B cell (primary cell): Measurements from ENCODE around the gene RAB28. TPM values are rescaled to one million over a fixed set of nuclear protein-coding genes. Genes with fewer than 3 reads are reported as not detected.

Source experiments
- ATAC-seq: fragments of 200-7000 bp; cut with Tn5 transposase; one replicate; pipeline ENCODE4 v1.10.0; 2021; ENCODE audit warnings: low read depth, mild to moderate bottlenecking, moderate number of reproducible peaks, moderate library complexity
- CTCF ChIA-PET: fragments of 350-600 bp; sonication (Branson Sonifier 250); formaldehyde crosslinking; loops from one replicate; lab custom pipeline; 2021; ENCODE audit warnings: antibody characterized with exemption, inconsistent platforms; lab: Charles Lee
- POLR2A ChIA-PET: fragments of 350-600 bp; sonication (Branson Sonifier 250); formaldehyde crosslinking; loops from one replicate; lab custom pipeline; 2021; ENCODE audit warnings: antibody characterized with exemption; lab: Charles Lee
- DNase-seq: peaks from one replicate; pipeline ENCODE4 v3.0.0; 2013
- H2AFZ ChIP-seq: 2 replicates; pipeline ENCODE4 v1.6.1; 2012; ENCODE audit warnings: mild to moderate bottlenecking, low read depth, low read length; ENCODE audit not compliant: insufficient read depth, poor library complexity, severe bottlenecking
- H3K27ac ChIP-seq, 2 donors: 1 replicate in 1 of 2; 2 replicates in 1 of 2; pipeline ENCODE4 v1.5.1; 2012 to 2013; ENCODE audit warnings: low read length in 2 of 2, mild to moderate bottlenecking in 2 of 2, moderate library complexity in 1 of 2
- H3K27me3 ChIP-seq, 4 experiments: fragments of 200-600 bp in 1 of 4; sonication (generic) in 1 of 4; replicated peaks in 1 of 4; 1 replicate in 2 of 4; 2 replicates in 2 of 4; pipeline versions ENCODE4 v1.6.1 to v1.7.0; 2013 to 2016; ENCODE audit warnings: low read length in 3 of 4, mild to moderate bottlenecking in 2 of 4, mixed read lengths in 1 of 4, moderate library complexity in 1 of 4; ENCODE audit not compliant: insufficient read depth in 4 of 4, control insufficient read depth in 3 of 4; ENCODE audit errors: control extremely low read depth in 1 of 4
- H3K36me3 ChIP-seq, 2 experiments: replicated peaks in 1 of 2; 1 replicate in 1 of 2; 2 replicates in 1 of 2; pipeline versions ENCODE4 v1.6.1 to v1.7.1; 2013; ENCODE audit warnings: low read length in 1 of 2; ENCODE audit not compliant: insufficient read depth in 2 of 2, control insufficient read depth in 1 of 2; ENCODE audit errors: control extremely low read depth in 1 of 2, extremely low read depth in 1 of 2
- H3K4me1 ChIP-seq, 2 donors: fragments of 200-600 bp in 1 of 2; sonication (generic) in 1 of 2; 1 replicate in 1 of 2; 2 replicates in 1 of 2; pipeline versions ENCODE4 v1.5.1 to v1.6.1; 2013 to 2017; ENCODE audit warnings: low read length in 2 of 2; ENCODE audit not compliant: control insufficient read depth in 2 of 2, insufficient read depth in 2 of 2
- H3K4me2 ChIP-seq: replicated peaks from 2 replicates; pipeline ENCODE3; 2012; ENCODE audit warnings: mild to moderate bottlenecking, low read depth, low read length; ENCODE audit not compliant: poor library complexity, severe bottlenecking
- H3K4me3 ChIP-seq, 5 experiments: fragments of 200-600 bp in 1 of 5; sonication (generic) in 1 of 5; 1 replicate in 3 of 5; 2 replicates in 2 of 5; pipeline versions ENCODE4 v1.5.1 to v1.7.0; 2011 to 2016; ENCODE audit warnings: low read length in 4 of 5, mild to moderate bottlenecking in 4 of 5, low read depth in 2 of 5, control low read depth in 1 of 5, moderate library complexity in 1 of 5; ENCODE audit not compliant: insufficient read depth in 1 of 5; ENCODE audit errors: control extremely low read depth in 1 of 5, extremely low read depth in 1 of 5
- H3K79me2 ChIP-seq: fragments of 200-600 bp; sonication (generic); one replicate; pipeline ENCODE4 v1.6.0; 2016; ENCODE audit warnings: low read length; ENCODE audit not compliant: control insufficient read depth, insufficient read depth
- H3K9ac ChIP-seq: fragments of 200-600 bp; sonication (generic); 2 replicates; pipeline ENCODE4 v1.6.1; 2017; ENCODE audit warnings: mild to moderate bottlenecking, low read length, moderate library complexity
- H3K9me3 ChIP-seq, 3 donors: one replicate each; pipeline versions ENCODE4 v1.6.1 to v1.7.1; 2013; ENCODE audit warnings: low read length in 2 of 3; ENCODE audit not compliant: control insufficient read depth in 2 of 3, insufficient read depth in 1 of 3; ENCODE audit errors: control extremely low read depth in 1 of 3
- H4K20me1 ChIP-seq: 2 replicates; pipeline ENCODE4 v1.6.0; 2012; ENCODE audit warnings: mild to moderate bottlenecking, low read length; ENCODE audit not compliant: insufficient read depth, control insufficient read depth, poor library complexity, severe bottlenecking
- H3K27ac Mint-ChIP-seq: one replicate; pipeline ENCODE4 v1.8.0; 2021; ENCODE audit warnings: mixed read lengths
- H3K27me3 Mint-ChIP-seq: one replicate; pipeline ENCODE4 v1.8.0; 2021; ENCODE audit warnings: mixed read lengths
- H3K4me1 Mint-ChIP-seq: one replicate; pipeline ENCODE4 v1.8.0; 2021; ENCODE audit warnings: mixed read lengths
- H3K4me3 Mint-ChIP-seq: one replicate; pipeline ENCODE4 v1.8.0; 2021; ENCODE audit warnings: mixed read lengths
- H3K9me3 Mint-ChIP-seq: one replicate; pipeline ENCODE4 v1.8.0; 2022; ENCODE audit warnings: mixed read lengths; ENCODE audit not compliant: insufficient read depth
- EZH2 ChIP-seq: IDR thresholded peaks from 2 replicates; pipeline ENCODE4 v1.6.1; 2012; ENCODE audit warnings: borderline replicate concordance, low read depth, mild to moderate bottlenecking, moderate library complexity, low read length; ENCODE audit not compliant: insufficient read depth, poor library complexity, severe bottlenecking
- WGBS: methylation state at CpG from one replicate; pipeline ENCODE4 v1.1.5; 2013; ENCODE audit warnings: missing lambda C conversion rate; ENCODE audit not compliant: insufficient coverage; 5-methylcytosine and 5-hydroxymethylcytosine counted together
- intact Hi-C: fragments of 100-400 bp; cut with micrococcal nuclease; formaldehyde crosslinking; loops from one replicate; pipeline ENCODE4 v1.10.0; 2022
- polyA plus RNA-seq: library from polyadenylated mRNA; depleted of rRNA; stranded (reverse); fragments of >200 nt; gene quantifications from 2 replicates; pipeline ENCODE4 v1.2.3, GENCODE V29; 2012
- total RNA-seq, 2 donors: library from RNA; stranded (reverse); fragments of 120-200 nt in 1 of 2; gene quantifications; 1 replicate in 1 of 2; 2 replicates in 1 of 2; pipeline versions ENCODE4 v1.2.3 to v1.2.4, GENCODE V29; 2013 to 2022
- TF ChIP-seq, protein P1 (sequence below): fragments of 200-600 bp; IDR thresholded peaks from one replicate; pipeline ENCODE4 v1.8.0; 2022; ENCODE audit warnings: antibody characterized with exemption, mild to moderate bottlenecking

RAB28 gene
- total and polyA plus RNA-seq, 2 donors (not counting 1 experiment from before 2014, with no cell fraction given) = 7.2 to 17.4 TPM

DNA sequence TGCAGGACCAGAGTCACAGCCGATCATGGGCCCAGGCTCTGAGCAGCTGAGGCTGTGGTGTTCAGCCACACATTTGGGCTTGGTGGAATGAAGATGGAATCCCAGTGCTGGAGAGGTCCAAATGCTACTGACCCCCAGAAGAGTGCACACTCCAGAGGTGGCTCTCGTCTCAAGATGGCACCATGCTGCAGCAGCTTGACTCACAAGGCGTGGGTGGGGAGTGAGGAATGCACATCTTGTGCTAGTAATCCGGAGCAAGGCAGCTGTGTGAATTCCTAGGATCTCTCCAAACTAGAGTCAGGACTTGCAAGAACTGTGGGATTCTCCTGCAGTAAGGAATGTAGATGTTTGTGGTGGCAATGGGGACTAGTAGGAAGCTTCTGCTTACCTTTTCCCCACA is 28.7 kb downstream of the RAB28 start:
- DNase-seq (no peak), ATAC-seq (no peak)
- Histone ChIP-seq H2AFZ (no peak overlapping the region), H3K4me2 (no peak overlapping the region), H3K27ac (no peak overlapping the region), H3K9me3 (peaks cover 3 to 11% (median 5%) of the 10 kb centered on the region in 3 donors), H3K9ac (no peak overlapping the region), H4K20me1 (no peaks in the 10 kb centered on the region), H3K79me2 (no peaks in the 10 kb centered on the region), H3K4me1 (no peaks in the 10 kb centered on the region), H3K36me3 (peaks cover 0 to 16% of the 10 kb centered on the region in 2 experiments), H3K4me3 (no peak overlapping the region), H3K27me3 (no peaks in the 10 kb centered on the region)
- Mint-ChIP-seq H3K27ac (no peak overlapping the region), H3K4me1 (peaks cover 13% of the 10 kb centered on the region), H3K4me3 (no peak overlapping the region), H3K27me3 (no peaks in the 10 kb centered on the region), H3K9me3 (peaks cover 5% of the 10 kb centered on the region)
- 98% methylated on average over 4 of the region's 4 CpGs for WGBS
- TF ChIP-seq EZH2 = no peak
- TF ChIP-seq, protein P1, sequence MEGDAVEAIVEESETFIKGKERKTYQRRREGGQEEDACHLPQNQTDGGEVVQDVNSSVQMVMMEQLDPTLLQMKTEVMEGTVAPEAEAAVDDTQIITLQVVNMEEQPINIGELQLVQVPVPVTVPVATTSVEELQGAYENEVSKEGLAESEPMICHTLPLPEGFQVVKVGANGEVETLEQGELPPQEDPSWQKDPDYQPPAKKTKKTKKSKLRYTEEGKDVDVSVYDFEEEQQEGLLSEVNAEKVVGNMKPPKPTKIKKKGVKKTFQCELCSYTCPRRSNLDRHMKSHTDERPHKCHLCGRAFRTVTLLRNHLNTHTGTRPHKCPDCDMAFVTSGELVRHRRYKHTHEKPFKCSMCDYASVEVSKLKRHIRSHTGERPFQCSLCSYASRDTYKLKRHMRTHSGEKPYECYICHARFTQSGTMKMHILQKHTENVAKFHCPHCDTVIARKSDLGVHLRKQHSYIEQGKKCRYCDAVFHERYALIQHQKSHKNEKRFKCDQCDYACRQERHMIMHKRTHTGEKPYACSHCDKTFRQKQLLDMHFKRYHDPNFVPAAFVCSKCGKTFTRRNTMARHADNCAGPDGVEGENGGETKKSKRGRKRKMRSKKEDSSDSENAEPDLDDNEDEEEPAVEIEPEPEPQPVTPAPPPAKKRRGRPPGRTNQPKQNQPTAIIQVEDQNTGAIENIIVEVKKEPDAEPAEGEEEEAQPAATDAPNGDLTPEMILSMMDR = no peak
- intact Hi-C loops = no loop called here
- POLR2A ChIA-PET = no interaction called here
- CTCF ChIA-PET = no interaction called here

DNA sequence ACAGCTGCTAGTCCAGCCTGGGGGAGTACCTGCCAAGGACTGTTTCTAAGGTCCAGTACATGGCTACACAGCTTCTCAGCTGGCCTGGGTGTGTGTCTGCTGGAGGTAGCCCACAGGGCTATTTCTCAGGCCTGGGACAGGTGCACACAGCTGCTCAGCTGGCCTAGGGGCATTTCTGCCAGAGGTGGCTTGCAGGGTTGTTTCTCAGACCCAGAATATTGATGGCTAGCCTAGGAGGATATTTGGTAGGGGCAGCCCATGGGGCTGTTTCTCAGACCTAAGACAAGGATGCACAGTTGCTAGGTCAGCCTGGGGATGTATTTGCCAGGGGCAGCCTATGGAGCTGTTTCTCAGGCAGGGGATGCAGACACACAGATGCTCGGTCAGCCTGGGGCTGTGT is 29.4 kb downstream of the RAB28 start:
- Histone ChIP-seq H3K9me3 (peaks cover 3 to 11% (median 5%) of the 10 kb centered on the region in 3 donors), H3K27me3 (no peaks in the 10 kb centered on the region), H3K4me2 (no peak overlapping the region), H3K79me2 (no peaks in the 10 kb centered on the region), H3K4me1 (no peaks in the 10 kb centered on the region), H4K20me1 (no peaks in the 10 kb centered on the region), H3K36me3 (peaks cover 0 to 16% of the 10 kb centered on the region in 2 experiments), H3K4me3 (no peak overlapping the region), H3K9ac (no peak overlapping the region), H2AFZ (no peak overlapping the region), H3K27ac (no peak overlapping the region)
- no peak for TF ChIP-seq EZH2
- TF ChIP-seq, protein P1 = no peak
- H3K9me3 Mint-ChIP-seq = peaks cover 5% of the 10 kb centered on the region
- WGBS = 100% methylated on average over 1 of the region's 1 CpG
- ChIA-PET CTCF (no interaction called here), POLR2A (no interaction called here)
- ATAC-seq (no peak), DNase-seq (no peak)
- no peaks in the 10 kb centered on the region for H3K27me3 Mint-ChIP-seq
- peaks cover 13% of the 10 kb centered on the region for H3K4me1 Mint-ChIP-seq
- no peak overlapping the region for H3K27ac Mint-ChIP-seq
- intact Hi-C loops = no loop called here
- no peak overlapping the region for H3K4me3 Mint-ChIP-seq
